ENCODE data around the gene PTPRJ. TPM values are rescaled to one million over a fixed set of nuclear protein-coding genes. Genes with fewer than 3 reads are reported as not detected.

The PTPRJ gene
- total RNA-seq, 1 experiment from 2014 or later = 12.1 TPM

DNA sequence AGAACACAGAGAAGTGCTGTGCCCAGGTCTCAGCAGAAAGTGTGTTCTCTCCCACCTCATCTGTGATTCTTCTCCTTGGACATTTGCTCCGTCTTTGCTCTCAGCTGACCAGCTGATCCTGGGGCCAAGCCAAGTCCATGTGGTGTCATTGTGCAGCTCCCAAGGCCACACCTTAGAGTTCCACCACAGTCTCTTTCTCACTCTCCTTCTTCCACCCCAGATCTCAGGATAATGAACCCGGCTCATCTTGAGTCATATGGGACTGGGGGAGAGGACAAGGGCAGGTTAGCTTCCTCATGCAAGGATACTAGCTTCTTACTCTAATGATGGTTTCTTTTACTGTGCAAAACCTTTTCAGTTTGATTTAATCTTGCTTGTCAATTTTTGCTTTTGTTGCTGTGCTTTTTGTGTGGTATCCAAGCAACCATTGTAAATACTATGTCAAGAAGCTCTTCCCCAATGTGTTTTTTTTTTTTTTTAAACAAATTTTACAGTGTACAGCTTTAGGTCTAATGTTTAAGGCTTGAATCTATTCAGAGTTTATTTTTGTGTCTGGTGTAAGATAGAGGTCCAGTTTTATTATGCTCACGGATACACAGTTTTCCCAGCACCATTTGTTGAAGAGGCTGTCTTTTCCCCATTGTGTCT, 161.2 kb downstream of the PTPRJ start:
- Histone ChIP-seq H3K9me3 (ENCODE audit: low read depth, low read length, poor library complexity, severe bottlenecking) (no peaks in the 10 kb centered on the region), H3K27ac (ENCODE audit: low read depth, low read length, poor library complexity, severe bottlenecking) (no peak overlapping the region), H3K36me3 (ENCODE audit: insufficient read depth, low read length, poor library complexity, severe bottlenecking) (no peaks in the 10 kb centered on the region), H3K4me1 (ENCODE audit: insufficient read depth, low read length, poor library complexity, severe bottlenecking) (no peaks in the 10 kb centered on the region), H3K4me3 (ENCODE audit: low read depth, low read length, poor library complexity, severe bottlenecking) (no peak overlapping the region), H3K27me3 (replicated peaks; ENCODE audit: insufficient read depth, low read depth, low read length, poor library complexity) (no peaks in the 10 kb centered on the region)
- POLR2A ChIA-PET (ENCODE audit: low non-redundant PET) = no interaction called here
- DNase-seq (ENCODE audit: low spot score) = no peak
- CTCF ChIA-PET = interaction anchor here (0.7 kb wide), 1 partner anchor 91 kb away, joined by 6 read pairs; no protein-coding TSS in a partner anchor
- intact Hi-C loops (cut with micrococcal nuclease; ENCODE audit: unreplicated experiment) = no loop called here
- BruUV-seq (replicated peaks) = no TSS peak
- TF ChIP-seq EZH2 (IDR thresholded peaks at IDR 0.05; ENCODE audit: borderline replicate concordance, low read depth, low read length, poor library complexity, severe bottlenecking) = no peak
- TF ChIP-seq, protein P1, sequence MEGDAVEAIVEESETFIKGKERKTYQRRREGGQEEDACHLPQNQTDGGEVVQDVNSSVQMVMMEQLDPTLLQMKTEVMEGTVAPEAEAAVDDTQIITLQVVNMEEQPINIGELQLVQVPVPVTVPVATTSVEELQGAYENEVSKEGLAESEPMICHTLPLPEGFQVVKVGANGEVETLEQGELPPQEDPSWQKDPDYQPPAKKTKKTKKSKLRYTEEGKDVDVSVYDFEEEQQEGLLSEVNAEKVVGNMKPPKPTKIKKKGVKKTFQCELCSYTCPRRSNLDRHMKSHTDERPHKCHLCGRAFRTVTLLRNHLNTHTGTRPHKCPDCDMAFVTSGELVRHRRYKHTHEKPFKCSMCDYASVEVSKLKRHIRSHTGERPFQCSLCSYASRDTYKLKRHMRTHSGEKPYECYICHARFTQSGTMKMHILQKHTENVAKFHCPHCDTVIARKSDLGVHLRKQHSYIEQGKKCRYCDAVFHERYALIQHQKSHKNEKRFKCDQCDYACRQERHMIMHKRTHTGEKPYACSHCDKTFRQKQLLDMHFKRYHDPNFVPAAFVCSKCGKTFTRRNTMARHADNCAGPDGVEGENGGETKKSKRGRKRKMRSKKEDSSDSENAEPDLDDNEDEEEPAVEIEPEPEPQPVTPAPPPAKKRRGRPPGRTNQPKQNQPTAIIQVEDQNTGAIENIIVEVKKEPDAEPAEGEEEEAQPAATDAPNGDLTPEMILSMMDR (conservative IDR thresholded peaks at IDR 0.05; ENCODE audit: low read depth, low read length) = no peak

DNA sequence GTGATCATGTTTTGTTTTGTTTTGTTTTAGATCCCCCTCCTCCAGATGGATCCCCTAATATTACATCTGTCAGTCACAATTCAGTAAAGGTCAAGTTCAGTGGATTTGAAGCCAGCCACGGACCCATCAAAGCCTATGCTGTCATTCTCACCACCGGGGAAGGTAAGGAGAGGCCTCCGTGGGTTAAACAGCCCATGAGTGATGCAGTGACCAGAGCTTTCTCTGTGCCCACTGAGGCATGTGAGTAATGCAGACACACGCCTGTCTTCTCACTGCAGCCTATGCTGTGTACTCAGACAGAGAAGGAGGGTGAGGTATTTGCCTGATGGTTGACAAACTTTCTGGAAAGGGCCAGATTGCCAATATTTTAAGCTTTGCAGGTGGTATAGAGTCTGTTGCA, 162.5 kb downstream of the PTPRJ start:
- TF ChIP-seq, protein P1 (conservative IDR thresholded peaks at IDR 0.05; ENCODE audit: low read depth, low read length) = no peak
- TF ChIP-seq EZH2 (IDR thresholded peaks at IDR 0.05; ENCODE audit: borderline replicate concordance, low read depth, low read length, poor library complexity, severe bottlenecking) = no peak
- DNase-seq (ENCODE audit: low spot score) = no peak
- no peak overlapping the region for H3K4me3 ChIP-seq (ENCODE audit: low read depth, low read length, poor library complexity, severe bottlenecking)
- no peaks in the 10 kb centered on the region for H3K27me3 ChIP-seq (replicated peaks; ENCODE audit: insufficient read depth, low read depth, low read length, poor library complexity)
- no peaks in the 10 kb centered on the region for H3K9me3 ChIP-seq (ENCODE audit: low read depth, low read length, poor library complexity, severe bottlenecking)
- no peaks in the 10 kb centered on the region for H3K4me1 ChIP-seq (ENCODE audit: insufficient read depth, low read length, poor library complexity, severe bottlenecking)
- ChIA-PET POLR2A (ENCODE audit: low non-redundant PET) (no interaction called here), CTCF (no interaction called here)
- no TSS peak for BruUV-seq (replicated peaks)
- intact Hi-C loops (cut with micrococcal nuclease; ENCODE audit: unreplicated experiment) = no loop called here
- H3K36me3 ChIP-seq (ENCODE audit: insufficient read depth, low read length, poor library complexity, severe bottlenecking) = no peaks in the 10 kb centered on the region
- no peak overlapping the region for H3K27ac ChIP-seq (ENCODE audit: low read depth, low read length, poor library complexity, severe bottlenecking)

DNA sequence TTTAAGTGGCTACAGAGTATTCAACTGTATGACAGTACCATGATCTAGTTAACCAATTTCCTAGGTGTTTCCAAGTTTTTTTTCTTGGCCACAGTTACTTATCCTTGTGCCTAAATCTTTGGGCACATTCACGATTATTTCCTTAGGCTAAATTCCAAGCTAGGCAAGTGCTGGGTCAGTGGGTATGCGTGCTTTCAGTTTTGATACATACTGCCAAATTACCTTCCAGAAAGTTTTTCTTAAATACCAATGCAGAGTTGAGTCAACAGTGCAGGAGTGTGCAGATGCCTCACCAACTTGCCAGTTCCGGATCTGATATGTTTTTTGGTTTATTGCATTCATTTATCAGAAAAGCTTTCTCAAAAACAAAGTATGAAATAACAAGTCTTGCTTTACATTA, 168.4 kb downstream of the PTPRJ start:
- no peaks in the 10 kb centered on the region for H3K4me1 ChIP-seq (ENCODE audit: insufficient read depth, low read length, poor library complexity, severe bottlenecking)
- H3K4me3 ChIP-seq (ENCODE audit: low read depth, low read length, poor library complexity, severe bottlenecking) = no peak overlapping the region
- H3K27me3 ChIP-seq (replicated peaks; ENCODE audit: insufficient read depth, low read depth, low read length, poor library complexity) = no peaks in the 10 kb centered on the region
- intact Hi-C loops (cut with micrococcal nuclease; ENCODE audit: unreplicated experiment) = no loop called here
- BruUV-seq (replicated peaks) = no TSS peak
- no peak overlapping the region for H3K27ac ChIP-seq (ENCODE audit: low read depth, low read length, poor library complexity, severe bottlenecking)
- ChIA-PET CTCF (no interaction called here), POLR2A (ENCODE audit: low non-redundant PET) (no interaction called here)
- H3K36me3 ChIP-seq (ENCODE audit: insufficient read depth, low read length, poor library complexity, severe bottlenecking) = no peaks in the 10 kb centered on the region
- TF ChIP-seq EZH2 (IDR thresholded peaks at IDR 0.05; ENCODE audit: borderline replicate concordance, low read depth, low read length, poor library complexity, severe bottlenecking) = no peak
- TF ChIP-seq, protein P1 (conservative IDR thresholded peaks at IDR 0.05; ENCODE audit: low read depth, low read length) = no peak
- peaks cover 8% of the 10 kb centered on the region for H3K9me3 ChIP-seq (ENCODE audit: low read depth, low read length, poor library complexity, severe bottlenecking)
- DNase-seq (ENCODE audit: low spot score) = no peak

Measured in A673 (cell line).